ENCODE results near the gene DGCR2.

GRCh38 chr22:19134874-19135273 is 12.7 kb upstream of the DGCR2 start:
- TF ChIP-seq CTCF (IDR thresholded peaks at IDR 0.05; ENCODE audit: borderline replicate concordance, extremely low read depth, low read length, poor library complexity, severe bottlenecking): no peak
- no peak for TF ChIP-seq EZH2 (IDR thresholded peaks at IDR 0.05; ENCODE audit: borderline replicate concordance, low read depth, low read length, severe bottlenecking)

Data from DND-41 (cell line).